Stimulated activated CD8-positive, alpha-beta memory T cell treated with anti-CD3 and anti-CD28 coated beads, Interleukin-4, amount 100 ng/mL, for 4 hours (primary cell): ENCODE results near the gene ALG14.
"Not testable (repeated sequence)": the region's sequence is repeated elsewhere in the genome, so short reads cannot be mapped to it uniquely, and the experiment has no call there.

Experiments used
- DNase-seq, 2 donors: peaks; one replicate each; pipeline ENCODE4 v3.0.0-alpha.2; 2020; ENCODE audit warnings: low read depth in 2 of 2, low spot score in 1 of 2

Gene ALG14

GRCh38 chr1:95043141-95043980, 29.4 kb downstream of the ALG14 start:
- DNase-seq, result peak; percentile 46 to 70

GRCh38 chr1:95042286-95042685, 30.5 kb downstream of the ALG14 start:
- no peak for DNase-seq

GRCh38 chr1:95041491-95042165, 31.1 kb downstream of the ALG14 start:
- DNase-seq, result no peak

- DNase-seq, result no peak
Observed at GRCh38 chr1:95040032-95040525, 32.7 kb downstream of the ALG14 start.

- DNase-seq, result no peak
Observed at GRCh38 chr1:95039360-95040031, 33.3 kb downstream of the ALG14 start.

- no peak for DNase-seq
Observed at GRCh38 chr1:95035536-95035935, 37.2 kb downstream of the ALG14 start.

- DNase-seq, result no peak
Observed at GRCh38 chr1:95034506-95034905, 38.2 kb downstream of the ALG14 start.

- DNase-seq, result no peak
Observed at GRCh38 chr1:95033843-95034242, 38.9 kb downstream of the ALG14 start.

GRCh38 chr1:95029532-95029931, 43.2 kb downstream of the ALG14 start:
- no peak for DNase-seq

GRCh38 chr1:95028954-95029353, 43.8 kb downstream of the ALG14 start:
- no peak for DNase-seq

- DNase-seq, result no peak
Observed at GRCh38 chr1:95027046-95027445, 45.7 kb downstream of the ALG14 start.

GRCh38 chr1:95023399-95024043, 49.2 kb downstream of the ALG14 start:
- no peak for DNase-seq

GRCh38 chr1:95022644-95022926, 50.2 kb downstream of the ALG14 start:
- no peak for DNase-seq

- DNase-seq, result no peak
Observed at GRCh38 chr1:95021805-95022643, 50.7 kb downstream of the ALG14 start.

GRCh38 chr1:95021119-95021518, 51.6 kb downstream of the ALG14 start:
- DNase-seq, result no peak

GRCh38 chr1:95019466-95019865, 53.3 kb downstream of the ALG14 start:
- DNase-seq, result not testable (repeated sequence)

GRCh38 chr1:95018602-95019369, 54.0 kb downstream of the ALG14 start:
- no peak for DNase-seq

GRCh38 chr1:95017775-95018174, 55.0 kb downstream of the ALG14 start:
- no peak for DNase-seq

GRCh38 chr1:95015076-95015475, 57.7 kb downstream of the ALG14 start:
- DNase-seq, result no peak
